Epithelial cell of alveolus of lung (primary cell): ENCODE measurements around the gene HOXC6. TPM values are rescaled to one million over a fixed set of nuclear protein-coding genes. Genes with fewer than 3 reads are reported as not detected.

Source experiments
- total RNA-seq: library from RNA; depleted of rRNA; stranded (reverse); fragments of >200 nt; gene quantifications from 2 replicates; pipeline ENCODE4 v1.2.1, GENCODE V29; 2015

The HOXC6 gene
- total RNA-seq = 0.52 and 0.80 TPM in 2 replicates

DNA sequence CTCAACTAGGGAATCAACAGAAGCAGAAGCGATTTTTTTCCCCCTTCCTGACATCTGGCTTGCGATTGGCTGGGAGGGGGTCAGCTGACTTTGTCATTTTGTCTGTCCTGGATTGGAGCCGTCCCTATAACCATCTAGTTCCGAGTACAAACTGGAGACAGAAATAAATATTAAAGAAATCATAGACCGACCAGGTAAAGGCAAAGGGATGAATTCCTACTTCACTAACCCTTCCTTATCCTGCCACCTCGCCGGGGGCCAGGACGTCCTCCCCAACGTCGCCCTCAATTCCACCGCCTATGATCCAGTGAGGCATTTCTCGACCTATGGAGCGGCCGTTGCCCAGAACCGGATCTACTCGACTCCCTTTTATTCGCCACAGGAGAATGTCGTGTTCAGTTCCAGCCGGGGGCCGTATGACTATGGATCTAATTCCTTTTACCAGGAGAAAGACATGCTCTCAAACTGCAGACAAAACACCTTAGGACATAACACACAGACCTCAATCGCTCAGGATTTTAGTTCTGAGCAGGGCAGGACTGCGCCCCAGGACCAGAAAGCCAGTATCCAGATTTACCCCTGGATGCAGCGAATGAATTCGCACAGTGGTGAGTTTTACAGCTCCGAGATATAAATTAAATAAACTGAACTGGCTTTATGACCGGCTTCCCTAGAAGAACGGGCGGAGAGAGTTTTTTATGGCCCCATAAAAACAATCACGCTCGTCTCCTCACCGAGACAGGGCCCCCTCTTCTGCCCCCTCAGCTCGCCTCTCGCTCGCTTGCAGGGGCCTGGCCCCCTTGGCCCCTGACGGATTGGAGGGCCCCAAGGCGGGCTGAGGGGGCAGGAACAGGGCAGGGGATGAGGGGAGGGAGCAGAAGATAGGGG lies at the start of gene HOXC6:
TSS of gene HOXC6 (plus strand) at position 127 of the 888 bp plus-strand sequence. CDS start at position 209, 82 bp downstream.

DNA sequence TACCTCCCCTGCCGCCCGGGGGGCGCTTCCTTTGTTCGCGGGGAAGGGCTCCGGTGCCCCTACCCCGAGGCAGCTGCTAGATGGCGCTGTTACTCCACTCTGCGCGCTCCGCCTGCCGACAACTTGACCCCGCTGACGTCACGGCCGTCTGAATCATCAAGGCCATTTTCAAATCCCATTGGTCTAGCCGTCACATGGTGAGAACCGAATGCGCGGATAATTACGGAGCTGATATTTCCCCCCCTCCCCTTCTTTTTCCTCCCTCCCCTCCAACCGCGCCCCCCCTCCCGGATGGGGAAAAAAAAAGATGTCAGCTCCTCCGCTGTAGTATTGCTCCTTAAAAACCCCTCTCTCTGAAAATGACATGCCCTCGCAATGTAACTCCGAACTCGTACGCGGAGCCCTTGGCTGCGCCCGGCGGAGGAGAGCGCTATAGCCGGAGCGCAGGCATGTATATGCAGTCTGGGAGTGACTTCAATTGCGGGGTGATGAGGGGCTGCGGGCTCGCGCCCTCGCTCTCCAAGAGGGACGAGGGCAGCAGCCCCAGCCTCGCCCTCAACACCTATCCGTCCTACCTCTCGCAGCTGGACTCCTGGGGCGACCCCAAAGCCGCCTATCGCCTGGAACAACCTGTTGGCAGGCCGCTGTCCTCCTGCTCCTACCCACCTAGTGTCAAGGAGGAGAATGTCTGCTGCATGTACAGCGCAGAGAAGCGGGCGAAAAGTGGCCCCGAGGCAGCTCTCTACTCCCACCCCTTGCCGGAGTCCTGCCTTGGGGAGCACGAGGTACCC lies 43.1 kb upstream of the HOXC6 start, which contains the start of gene HOXC10:
TSS of gene HOXC10 (plus strand) at position 246 of the 791 bp plus-strand sequence. CDS start at position 360, 114 bp downstream.

DNA sequence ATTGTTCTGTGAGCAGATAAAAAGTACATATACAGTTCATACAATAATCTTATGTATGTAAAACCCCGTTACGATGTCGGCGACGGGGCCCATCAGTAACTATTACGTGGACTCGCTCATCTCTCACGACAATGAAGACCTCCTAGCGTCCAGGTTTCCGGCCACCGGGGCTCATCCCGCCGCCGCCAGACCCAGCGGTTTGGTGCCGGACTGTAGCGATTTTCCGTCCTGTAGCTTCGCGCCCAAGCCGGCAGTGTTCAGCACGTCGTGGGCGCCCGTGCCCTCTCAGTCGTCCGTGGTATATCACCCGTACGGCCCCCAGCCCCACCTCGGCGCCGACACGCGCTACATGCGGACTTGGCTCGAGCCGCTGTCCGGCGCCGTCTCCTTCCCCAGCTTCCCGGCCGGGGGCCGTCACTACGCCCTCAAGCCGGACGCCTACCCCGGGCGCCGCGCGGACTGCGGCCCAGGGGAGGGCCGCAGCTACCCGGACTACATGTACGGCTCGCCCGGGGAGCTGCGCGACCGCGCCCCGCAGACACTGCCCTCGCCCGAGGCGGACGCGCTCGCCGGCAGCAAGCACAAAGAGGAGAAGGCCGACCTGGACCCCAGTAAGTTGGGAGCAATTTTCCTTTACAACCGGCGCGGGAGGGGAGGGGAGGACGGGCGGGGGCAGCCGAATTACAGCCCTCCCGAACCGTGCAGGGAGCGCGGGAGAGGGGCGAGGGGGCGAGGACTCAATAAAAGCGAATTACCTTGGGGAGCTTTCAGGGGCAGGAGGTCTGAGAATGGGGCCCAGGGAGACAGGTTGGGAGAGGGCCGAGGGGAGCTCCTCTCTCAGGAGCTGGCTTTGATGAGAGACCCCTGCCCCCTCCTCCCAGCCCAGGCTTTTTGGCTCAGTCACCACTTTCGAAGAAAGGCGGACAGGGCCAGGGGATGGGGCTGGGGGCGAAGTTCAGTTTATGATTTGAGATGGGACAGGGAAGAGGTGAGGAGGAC lies 27.8 kb upstream of the HOXC6 start, which contains the start of gene HOXC9:
TSS of gene HOXC9 (plus strand) at position 46 of the 999 bp plus-strand sequence. CDS start at position 74, 28 bp downstream.

DNA sequence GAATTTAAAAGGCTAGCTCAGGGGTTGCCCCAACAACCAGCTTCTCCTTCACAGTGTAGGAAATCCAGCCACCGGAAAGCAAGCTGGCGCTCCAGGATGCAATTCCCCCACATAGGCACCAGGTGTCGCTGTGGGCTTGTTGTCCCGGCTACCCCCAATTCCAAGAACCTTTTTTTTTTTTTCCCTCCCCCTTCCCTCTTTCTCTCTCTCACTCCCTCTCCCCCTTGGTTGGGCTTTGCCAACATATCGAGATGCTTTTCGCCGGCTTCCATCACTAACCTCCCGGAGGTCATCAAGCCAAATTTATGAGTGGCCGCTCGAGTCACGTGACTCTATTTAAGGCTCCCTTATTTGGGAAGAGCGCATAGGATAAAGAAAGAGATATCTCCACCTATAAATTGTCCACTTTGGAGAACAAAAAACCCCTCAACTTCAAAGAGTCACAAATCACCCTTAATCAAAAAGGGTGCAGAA lies 4.4 kb downstream of the HOXC6 start, which contains the start of gene HOXC5:
TSS of gene HOXC5 (plus strand) at position 424 of the 474 bp plus-strand sequence. CDS start 73 bp downstream, outside the sequence.

DNA sequence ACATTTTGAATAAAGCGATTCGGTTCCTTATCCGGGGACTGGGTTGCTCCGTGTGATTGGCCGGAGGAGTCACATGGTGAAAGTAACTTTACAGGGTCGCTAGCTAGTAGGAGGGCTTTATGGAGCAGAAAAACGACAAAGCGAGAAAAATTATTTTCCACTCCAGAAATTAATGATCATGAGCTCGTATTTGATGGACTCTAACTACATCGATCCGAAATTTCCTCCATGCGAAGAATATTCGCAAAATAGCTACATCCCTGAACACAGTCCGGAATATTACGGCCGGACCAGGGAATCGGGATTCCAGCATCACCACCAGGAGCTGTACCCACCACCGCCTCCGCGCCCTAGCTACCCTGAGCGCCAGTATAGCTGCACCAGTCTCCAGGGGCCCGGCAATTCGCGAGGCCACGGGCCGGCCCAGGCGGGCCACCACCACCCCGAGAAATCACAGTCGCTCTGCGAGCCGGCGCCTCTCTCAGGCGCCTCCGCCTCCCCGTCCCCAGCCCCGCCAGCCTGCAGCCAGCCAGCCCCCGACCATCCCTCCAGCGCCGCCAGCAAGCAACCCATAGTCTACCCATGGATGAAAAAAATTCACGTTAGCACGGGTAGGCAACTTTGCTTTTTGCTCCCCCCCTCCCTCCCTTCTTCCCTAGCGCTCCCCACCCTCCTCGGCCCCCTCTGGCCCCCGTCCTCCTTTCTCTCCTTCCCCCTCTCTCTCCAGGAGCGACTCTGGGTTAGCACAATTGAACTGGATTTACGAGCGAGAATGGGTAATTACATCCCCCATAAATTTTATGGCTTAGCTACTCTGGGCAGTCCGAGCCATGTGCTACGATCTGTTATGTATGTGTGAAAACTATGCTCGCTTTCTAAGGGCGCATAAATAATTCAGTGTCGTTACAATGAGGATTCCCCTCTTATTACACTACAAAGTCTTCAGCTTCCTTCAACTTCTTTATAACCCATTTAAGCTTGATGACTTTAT lies 25.8 kb downstream of the HOXC6 start, which contains the start of gene HOXC4:
TSS of gene HOXC4 (plus strand) at position 85 of the 991 bp plus-strand sequence. CDS start at position 173, 88 bp downstream.

Other genes with a start within 250 kb of the HOXC6 start
- not detected in 2 replicates for gene HOXC13, start 89.6 kb upstream of the HOXC6 start, total RNA-seq
- not detected in 2 replicates for gene HOXC12, start 73.5 kb upstream of the HOXC6 start, total RNA-seq
- not detected in 2 replicates for gene HOXC11, start 55.3 kb upstream of the HOXC6 start, total RNA-seq
- gene HOTAIR, start 53.5 kb upstream of the HOXC6 start, total RNA-seq = not detected in 2 replicates
- gene HOXC10, start 43.3 kb upstream of the HOXC6 start, total RNA-seq = not detected in 2 replicates
- gene HOXC9, start 28.3 kb upstream of the HOXC6 start, total RNA-seq = 1.0 and 1.4 TPM in 2 replicates
- 0.24 and 0.52 TPM in 2 replicates for gene HOXC8, start 19.5 kb upstream of the HOXC6 start, total RNA-seq
- 0.39 TPM in 1 of 2 replicates, not detected in the other for gene HOXC5, start 4.6 kb downstream of the HOXC6 start, total RNA-seq
- gene HOXC4, start 25.4 kb downstream of the HOXC6 start, total RNA-seq = 0.88 and 1.4 TPM in 2 replicates
- 44.2 and 62.0 TPM in 2 replicates for gene SMUG1, start 160.5 kb downstream of the HOXC6 start, total RNA-seq